Natural killer cell (primary cell): Measurements from ENCODE around the gene FRY. TPM values are rescaled to one million over a fixed set of nuclear protein-coding genes. Genes with fewer than 3 reads are reported as not detected.

Source experiments
- ATAC-seq, 3 donors: fragments of 150-1000 bp in 2 of 3; fragments of 200-7000 bp in 1 of 3; cut with Tn5 transposase; 1 replicate in 1 of 3; 2 replicates in 2 of 3; pipeline ENCODE4 v1.10.0; 2021; ENCODE audit warnings: mild to moderate bottlenecking in 2 of 3, moderate library complexity in 2 of 3
- DNase-seq, 2 donors: peaks; one replicate each; pipeline versions ENCODE4 v3.0.0 to v3.0.0-alpha.2; 2013 to 2021; ENCODE audit warnings: mixed read lengths in 1 of 2
- H3K27ac ChIP-seq: one replicate; pipeline ENCODE4 v1.5.1; 2013; ENCODE audit warnings: mild to moderate bottlenecking, low read length
- H3K27me3 ChIP-seq: one replicate; pipeline ENCODE4 v1.6.1; 2013; ENCODE audit warnings: low read length; ENCODE audit not compliant: control insufficient read depth, insufficient read depth
- H3K36me3 ChIP-seq: one replicate; pipeline ENCODE4 v1.6.1; 2013; ENCODE audit warnings: low read length; ENCODE audit not compliant: control insufficient read depth, insufficient read depth
- H3K4me1 ChIP-seq: one replicate; pipeline ENCODE4 v1.6.1; 2013; ENCODE audit warnings: low read length; ENCODE audit not compliant: control insufficient read depth, insufficient read depth
- H3K4me3 ChIP-seq: one replicate; pipeline ENCODE4 v1.5.1; 2013; ENCODE audit warnings: low read length
- H3K9me3 ChIP-seq: one replicate; pipeline ENCODE4 v1.6.1; 2013; ENCODE audit warnings: low read length; ENCODE audit not compliant: control insufficient read depth, insufficient read depth
- H3K27ac Mint-ChIP-seq, 2 donors: one replicate each; pipeline ENCODE4 v1.8.0; 2022; ENCODE audit warnings: mild to moderate bottlenecking in 2 of 2, mixed read lengths in 2 of 2, moderate library complexity in 1 of 2
- H3K27me3 Mint-ChIP-seq, 2 donors: one replicate each; pipeline ENCODE4 v1.8.0; 2022; ENCODE audit warnings: low read depth in 2 of 2, mixed read lengths in 2 of 2
- H3K36me3 Mint-ChIP-seq: one replicate; pipeline ENCODE4 v1.8.0; 2022; ENCODE audit warnings: mixed read lengths
- H3K4me1 Mint-ChIP-seq, 2 donors: one replicate each; pipeline ENCODE4 v1.8.0; 2022; ENCODE audit warnings: mixed read lengths in 2 of 2
- H3K4me3 Mint-ChIP-seq: one replicate; pipeline ENCODE4 v1.8.0; 2022; ENCODE audit warnings: mild to moderate bottlenecking, moderate library complexity, mixed read lengths
- H3K9me3 Mint-ChIP-seq, 2 donors: one replicate each; pipeline ENCODE4 v1.8.0; 2022; ENCODE audit warnings: mixed read lengths in 2 of 2
- CTCF ChIP-seq: fragments of 200-600 bp; IDR thresholded peaks from one replicate; pipeline ENCODE4 v1.8.0; 2022; ENCODE audit warnings: antibody characterized with exemption
- WGBS: methylation state at CpG from one replicate; pipeline ENCODE4 v1.1.7; 2013; ENCODE audit warnings: missing lambda C conversion rate; ENCODE audit not compliant: insufficient coverage; 5-methylcytosine and 5-hydroxymethylcytosine counted together
- intact Hi-C: fragments of 100-400 bp; cut with micrococcal nuclease; formaldehyde crosslinking; loops from one replicate; pipeline ENCODE4 v1.14.2; 2022
- total RNA-seq, 4 donors: library from RNA; stranded (reverse); fragments of 120-200 nt in 1 of 4; gene quantifications; one replicate each; pipeline versions ENCODE4 v1.2.3 to v1.2.4, GENCODE V29; 2013 to 2022

FRY gene
- total RNA-seq, 3 donors from 2014 or later (not counting 1 experiment from before 2014, with no cell fraction given) = 25.1 to 52.1 (median 27.4) TPM

GRCh38 chr13:32073180-32073864, 41.7 kb downstream of the FRY start:
- TF ChIP-seq CTCF = no peak
- no peak overlapping the region for H3K27ac ChIP-seq
- 91% methylated on average over 5 of the region's 6 CpGs for WGBS
- no peak overlapping the region for H3K4me3 ChIP-seq
- H3K9me3 ChIP-seq = no peaks in the 10 kb centered on the region
- DNase-seq (no peak), ATAC-seq (no peak)
- no peaks in the 10 kb centered on the region for H3K36me3 ChIP-seq
- H3K4me3 Mint-ChIP-seq = no peak overlapping the region
- no peaks in the 10 kb centered on the region for H3K36me3 Mint-ChIP-seq
- H3K27me3 ChIP-seq = no peaks in the 10 kb centered on the region
- H3K27ac Mint-ChIP-seq = no peak overlapping the region
- H3K9me3 Mint-ChIP-seq = no peaks in the 10 kb centered on the region
- intact Hi-C loops = no loop called here
- no peaks in the 10 kb centered on the region for H3K4me1 Mint-ChIP-seq
- no peaks in the 10 kb centered on the region for H3K4me1 ChIP-seq
- H3K27me3 Mint-ChIP-seq = no peaks in the 10 kb centered on the region

GRCh38 chr13:32075170-32075851, 43.7 kb downstream of the FRY start:
- Mint-ChIP-seq H3K9me3 (no peaks in the 10 kb centered on the region), H3K4me1 (no peaks in the 10 kb centered on the region), H3K27ac (no peak overlapping the region), H3K36me3 (no peaks in the 10 kb centered on the region), H3K27me3 (no peaks in the 10 kb centered on the region), H3K4me3 (no peak overlapping the region)
- H3K4me3 ChIP-seq = no peak overlapping the region
- intact Hi-C loops = no loop called here
- H3K36me3 ChIP-seq = no peaks in the 10 kb centered on the region
- no peaks in the 10 kb centered on the region for H3K9me3 ChIP-seq
- no peaks in the 10 kb centered on the region for H3K27me3 ChIP-seq
- DNase-seq = no peak
- no peak overlapping the region for H3K27ac ChIP-seq
- H3K4me1 ChIP-seq = no peaks in the 10 kb centered on the region
- no peak for ATAC-seq
- TF ChIP-seq CTCF = no peak
- 94% methylated on average over 2 of the region's 2 CpGs for WGBS

GRCh38 chr13:32079587-32079986, 48.0 kb downstream of the FRY start:
- WGBS = 88% methylated on average over 2 of the region's 3 CpGs
- Histone ChIP-seq H3K27me3 (no peaks in the 10 kb centered on the region), H3K27ac (no peak overlapping the region), H3K36me3 (no peaks in the 10 kb centered on the region), H3K9me3 (no peaks in the 10 kb centered on the region), H3K4me3 (no peak overlapping the region), H3K4me1 (no peaks in the 10 kb centered on the region)
- TF ChIP-seq CTCF = no peak
- no peak overlapping the region for H3K4me3 Mint-ChIP-seq
- no peaks in the 10 kb centered on the region for H3K9me3 Mint-ChIP-seq
- no peaks in the 10 kb centered on the region for H3K27me3 Mint-ChIP-seq
- no peak overlapping the region for H3K27ac Mint-ChIP-seq
- no peaks in the 10 kb centered on the region for H3K36me3 Mint-ChIP-seq
- no peak for DNase-seq
- intact Hi-C loops = no loop called here
- no peak for ATAC-seq
- H3K4me1 Mint-ChIP-seq = no peaks in the 10 kb centered on the region
